GM19240 (cell line): Measurements from ENCODE around the gene OR4Q3.
"Not testable (repeated sequence)": the region's sequence is repeated elsewhere in the genome, so short reads cannot be mapped to it uniquely, and the experiment has no call there.

ENCODE experiments used
- DNase-seq: peaks from one replicate; pipeline ENCODE4 v3.0.0; 2011; ENCODE audit warnings: low spot score; ENCODE audit not compliant: insufficient read length

The OR4Q3 gene

GRCh38 chr14:19743256-19743655, at the start of gene OR4Q3:
Gene OR4Q3, plus strand, starts transcription at chr14:19743571.
- no peak for DNase-seq

GRCh38 chr14:19729359-19729758, 14.0 kb upstream of the OR4Q3 start:
- DNase-seq = no peak

DNA sequence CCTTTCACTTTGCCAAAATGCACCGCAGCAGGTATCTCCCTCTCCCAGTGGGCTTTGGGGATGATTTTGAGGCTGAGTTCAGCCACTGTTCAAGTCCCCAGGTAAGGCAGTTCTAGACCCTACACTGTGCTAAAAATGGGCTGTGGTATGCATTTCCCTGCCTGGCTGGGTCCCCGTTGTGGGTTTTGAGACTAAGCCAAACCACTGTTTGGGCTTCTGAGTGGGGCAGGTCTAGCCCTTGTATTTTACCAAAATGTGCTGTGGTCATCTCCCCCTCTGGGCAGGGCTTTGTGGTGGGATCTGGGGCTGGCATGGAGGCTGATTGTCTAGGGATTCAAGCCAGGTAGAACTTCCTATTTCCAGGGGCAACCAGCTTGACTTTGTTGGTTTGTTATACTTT, 13.6 kb upstream of the OR4Q3 start:
- DNase-seq = no peak

GRCh38 chr14:19733893-19734292, 9.5 kb upstream of the OR4Q3 start:
- DNase-seq = not testable (repeated sequence)

DNA sequence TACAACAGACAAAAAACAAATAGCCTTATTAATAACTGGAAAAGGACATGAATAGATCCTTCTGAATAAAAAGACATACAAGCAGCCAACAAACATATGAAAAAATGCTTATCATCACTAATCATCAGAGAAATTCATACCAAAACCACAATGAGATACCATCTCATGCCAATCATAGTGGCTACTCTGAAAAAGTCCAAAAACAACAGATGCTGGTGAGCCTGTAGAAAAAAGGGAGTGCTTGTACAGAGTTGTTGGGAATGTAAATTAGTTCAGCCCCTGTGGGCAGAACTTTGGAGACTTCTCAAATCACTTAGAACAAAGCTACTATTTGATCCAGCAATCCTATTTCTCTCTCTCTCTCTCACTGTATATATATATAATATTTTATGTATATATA, 8.9 kb downstream of the OR4Q3 start:
- not testable (repeated sequence) for DNase-seq

DNA sequence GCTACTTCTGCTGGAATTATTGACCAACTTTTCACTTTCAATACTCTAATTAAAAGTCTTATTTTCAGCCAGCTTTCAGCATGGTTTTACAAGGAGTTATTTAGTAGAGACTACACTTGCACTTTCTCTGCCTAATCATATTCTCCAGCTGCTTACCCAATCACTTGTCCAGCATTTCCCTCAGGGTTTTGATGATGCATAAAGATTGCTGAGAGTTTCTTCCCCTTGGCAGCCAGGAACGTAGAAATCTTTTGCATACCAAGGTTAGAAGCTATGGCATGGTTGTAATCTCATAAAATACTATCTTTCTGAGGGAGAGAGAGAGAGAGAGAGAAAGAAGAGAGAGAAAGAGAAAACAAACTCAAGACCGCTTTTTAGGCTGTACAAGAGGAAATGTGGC, 10.8 kb downstream of the OR4Q3 start:
- no peak for DNase-seq

DNA sequence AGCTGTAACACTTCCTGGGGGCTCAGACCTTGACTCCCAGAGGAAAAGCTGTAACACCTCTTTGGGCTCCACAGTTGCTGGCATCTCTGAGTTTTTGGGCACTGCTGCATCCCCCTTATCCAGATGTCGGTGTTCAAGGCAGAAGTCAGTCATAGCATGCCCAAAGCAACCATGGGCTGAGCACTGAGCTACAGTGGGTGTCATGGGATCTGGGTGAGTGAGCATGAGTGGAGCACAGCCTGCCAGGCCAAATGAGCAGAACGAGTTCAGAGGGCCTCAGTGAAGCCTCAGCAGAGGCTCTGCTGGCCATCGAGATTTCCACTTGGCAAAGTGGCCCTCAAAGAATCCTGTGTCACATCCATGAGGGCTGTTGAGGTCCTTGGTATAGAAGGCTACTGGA, 28.1 kb downstream of the OR4Q3 start:
- DNase-seq = not testable (repeated sequence)

- no peak for DNase-seq
Observed at GRCh38 chr14:19771895-19772430, 28.6 kb downstream of the OR4Q3 start.

GRCh38 chr14:19772454-19772853, 29.1 kb downstream of the OR4Q3 start:
- DNase-seq = not testable (repeated sequence)

GRCh38 chr14:19773204-19773603, 29.8 kb downstream of the OR4Q3 start, which contains the start of gene OR4M1:
Gene OR4M1, plus strand, starts transcription at chr14:19773504. Its CDS starts 6,819 bp downstream, at chr14:19780323.
- not testable (repeated sequence) for DNase-seq

GRCh38 chr14:19775587-19775986, 32.2 kb downstream of the OR4Q3 start:
- no peak for DNase-seq

- DNase-seq = not testable (repeated sequence)
Observed at GRCh38 chr14:19785848-19786247, 42.5 kb downstream of the OR4Q3 start.

- not testable (repeated sequence) for DNase-seq
Observed at GRCh38 chr14:19787318-19787717, 43.9 kb downstream of the OR4Q3 start.

- not testable (repeated sequence) for DNase-seq
Observed at GRCh38 chr14:19788150-19788549, 44.8 kb downstream of the OR4Q3 start.

DNA sequence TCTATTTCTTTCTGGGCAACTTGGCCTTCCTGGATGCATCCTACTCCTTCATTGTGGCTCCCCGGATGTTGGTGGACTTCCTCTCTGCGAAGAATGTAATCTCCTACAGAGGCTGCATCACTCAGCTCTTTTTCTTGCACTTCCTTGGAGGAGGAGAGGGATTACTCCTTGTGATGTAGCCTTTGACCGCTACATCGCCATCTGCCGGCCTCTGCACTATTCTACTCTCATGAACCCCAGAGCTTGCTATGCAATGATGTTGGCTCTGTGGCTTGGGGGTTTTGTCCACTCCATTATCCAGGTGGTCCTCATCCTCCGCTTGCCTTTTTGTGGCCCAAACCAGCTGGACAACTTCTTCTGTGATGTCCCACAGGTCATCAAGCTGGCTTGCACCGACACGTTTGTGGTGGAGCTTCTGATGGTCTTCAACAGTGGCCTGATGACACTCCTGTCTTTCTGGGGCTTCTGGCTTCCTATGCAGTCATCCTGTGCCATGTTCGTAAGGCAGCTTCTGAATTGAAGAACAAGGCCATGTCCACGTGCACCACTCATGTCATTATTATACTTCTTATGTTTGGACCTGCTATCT, 53.2 kb downstream of the OR4Q3 start:
- DNase-seq = not testable (repeated sequence)
